ENCODE data around the gene CELF4.

The CELF4 gene

DNA sequence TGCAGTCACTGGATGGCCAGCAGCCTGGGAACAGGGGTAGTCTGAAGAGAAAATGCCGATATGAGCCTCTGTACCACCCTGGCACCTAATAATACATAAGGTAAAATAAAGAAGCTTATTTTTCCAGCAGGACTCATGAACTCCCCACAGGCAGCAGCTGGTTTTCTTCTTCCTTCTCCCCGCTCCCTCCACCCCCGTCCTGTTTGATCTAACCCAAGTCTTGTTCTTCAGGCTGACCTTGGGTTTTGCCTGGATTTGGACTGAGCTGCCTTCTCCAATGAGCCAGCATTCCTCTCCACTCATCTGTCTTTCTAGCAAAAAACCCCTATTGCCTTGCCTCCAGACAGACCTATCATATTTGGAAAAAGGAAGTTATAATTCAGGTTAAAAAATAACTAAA lies 111.8 kb downstream of the CELF4 start:
- TF ChIP-seq GATA2 (IDR thresholded peaks at IDR 0.05; ENCODE audit: low read depth, low read length) (no peak), GATA3 (IDR thresholded peaks at IDR 0.05; ENCODE audit: low read depth, low read length) (no peak)

GRCh38 chr18:37452682-37453385 lies 112.8 kb downstream of the CELF4 start:
- TF ChIP-seq GATA3 (IDR thresholded peaks at IDR 0.05; ENCODE audit: low read depth, low read length) = no peak
- no peak for TF ChIP-seq GATA2 (IDR thresholded peaks at IDR 0.05; ENCODE audit: low read depth, low read length)

- TF ChIP-seq GATA2 (IDR thresholded peaks at IDR 0.05; ENCODE audit: low read depth, low read length) = no peak; the same call in 1 of the 2 replicates
- TF ChIP-seq GATA3 (IDR thresholded peaks at IDR 0.05; ENCODE audit: low read depth, low read length) = no peak
These were observed 113.6 kb downstream of the CELF4 start for GRCh38 chr18:37452015-37452414.

- no peak for TF ChIP-seq GATA2 (IDR thresholded peaks at IDR 0.05; ENCODE audit: low read depth, low read length)
- no peak for TF ChIP-seq GATA3 (IDR thresholded peaks at IDR 0.05; ENCODE audit: low read depth, low read length)
These were observed 114.3 kb downstream of the CELF4 start for GRCh38 chr18:37451239-37451825.

DNA sequence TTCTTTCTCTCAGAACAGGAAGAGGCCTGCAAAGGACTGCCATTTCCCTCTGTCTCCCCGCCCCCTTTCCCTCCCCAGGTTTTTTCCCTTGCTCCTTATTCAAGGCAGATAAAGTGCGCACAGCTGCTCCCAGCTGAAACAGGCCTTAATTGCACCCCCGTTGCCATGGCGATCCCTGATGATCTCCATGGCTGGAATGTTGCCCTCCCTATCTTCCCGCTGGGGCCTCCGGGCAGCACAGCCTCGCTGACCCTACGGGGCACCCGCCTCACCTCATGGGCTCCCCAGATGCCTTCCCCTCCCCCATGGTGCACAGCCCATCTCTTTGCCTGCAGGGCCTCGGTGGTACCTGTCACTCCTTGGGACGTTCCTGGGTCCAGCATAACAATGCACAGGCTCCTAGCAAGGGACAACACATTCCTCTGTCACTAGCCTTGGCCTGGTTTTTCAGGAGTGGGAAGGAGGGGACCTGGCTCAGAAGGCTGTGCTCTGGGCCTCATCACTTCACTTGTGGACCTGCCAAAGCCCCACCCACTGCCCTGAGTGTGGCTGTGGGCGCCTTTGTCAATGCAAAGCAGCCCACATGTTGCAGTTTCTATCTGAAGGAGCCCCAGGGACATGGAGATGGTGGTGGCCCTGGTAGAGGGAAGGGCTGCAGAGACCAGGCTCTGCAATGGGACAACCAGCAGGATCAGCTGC lies 115.0 kb downstream of the CELF4 start:
- peak; percentile 69 for TF ChIP-seq GATA2 (IDR thresholded peaks at IDR 0.05; ENCODE audit: low read depth, low read length)
- TF ChIP-seq GATA3 (IDR thresholded peaks at IDR 0.05; ENCODE audit: low read depth, low read length) = no peak

DNA sequence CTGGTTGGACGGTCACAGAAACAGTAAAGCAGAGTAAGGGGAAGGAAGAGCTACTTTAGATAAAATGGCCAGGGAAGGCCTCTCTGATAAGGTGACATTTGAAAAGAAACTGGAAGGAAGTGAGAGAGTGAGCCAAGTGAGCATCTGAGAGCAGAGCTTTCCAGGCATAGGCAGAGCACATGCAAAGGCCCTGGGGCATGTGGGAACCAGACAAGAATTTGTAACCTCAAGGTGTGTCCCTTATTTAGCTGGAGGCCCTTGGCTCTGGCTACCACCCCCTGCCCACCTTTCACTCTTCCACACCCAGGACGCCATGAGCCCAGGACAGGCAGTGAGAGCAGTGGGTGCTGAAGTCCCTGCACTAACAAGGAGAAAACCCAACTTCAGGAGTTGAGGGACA lies 116.0 kb downstream of the CELF4 start:
- TF ChIP-seq GATA2 (IDR thresholded peaks at IDR 0.05; ENCODE audit: low read depth, low read length) (no peak), GATA3 (IDR thresholded peaks at IDR 0.05; ENCODE audit: low read depth, low read length) (no peak)

DNA sequence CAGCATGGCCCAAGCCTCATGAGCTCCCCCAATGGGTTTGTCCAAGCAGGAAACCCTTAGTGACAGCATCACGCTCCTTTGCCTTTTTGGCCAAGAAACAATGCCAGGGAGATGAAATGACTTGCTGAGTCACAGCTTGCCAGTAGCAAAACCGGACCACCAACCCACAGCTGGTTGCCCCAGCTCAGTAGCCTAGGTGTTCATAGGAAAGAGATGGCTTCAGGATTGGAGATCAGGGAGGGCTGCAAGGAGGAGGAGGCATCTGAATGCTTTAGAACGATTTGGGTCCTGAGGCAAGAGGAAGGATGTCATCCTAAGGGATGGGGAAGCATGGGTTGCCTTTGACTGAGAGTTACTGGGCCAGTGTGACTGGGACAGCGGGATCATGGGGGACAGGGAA lies 116.7 kb downstream of the CELF4 start:
- no peak for TF ChIP-seq GATA3 (IDR thresholded peaks at IDR 0.05; ENCODE audit: low read depth, low read length)

GRCh38 chr18:37447962-37448888 lies 117.4 kb downstream of the CELF4 start:
- TF ChIP-seq GATA3 (IDR thresholded peaks at IDR 0.05; ENCODE audit: low read depth, low read length) (no peak), GATA2 (IDR thresholded peaks at IDR 0.05; ENCODE audit: low read depth, low read length) (no peak)

DNA sequence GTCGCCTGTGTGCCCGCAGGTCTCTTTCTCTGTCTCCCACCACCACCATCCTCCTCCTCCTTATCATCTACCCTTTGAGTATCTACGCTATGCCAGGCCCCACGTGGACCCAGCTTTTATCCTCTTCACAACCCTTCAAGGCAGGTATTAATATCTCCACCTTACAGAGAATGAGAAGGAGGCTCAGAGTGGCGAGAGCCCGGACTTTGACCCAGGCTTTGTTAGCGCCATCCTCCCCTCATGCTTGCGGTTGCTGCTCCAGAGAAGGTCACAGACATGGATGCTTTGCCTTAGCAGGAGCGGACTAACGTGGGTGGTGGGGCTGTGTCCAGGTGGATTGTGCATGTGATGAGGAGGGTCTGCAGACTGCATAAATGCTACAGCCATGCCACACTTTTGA lies 119.8 kb downstream of the CELF4 start:
- TF ChIP-seq GATA2 (IDR thresholded peaks at IDR 0.05; ENCODE audit: low read depth, low read length) = no peak
- no peak for TF ChIP-seq GATA3 (IDR thresholded peaks at IDR 0.05; ENCODE audit: low read depth, low read length)

- TF ChIP-seq GATA2 (IDR thresholded peaks at IDR 0.05; ENCODE audit: low read depth, low read length) (no peak), GATA3 (IDR thresholded peaks at IDR 0.05; ENCODE audit: low read depth, low read length) (no peak)
These were observed 120.2 kb downstream of the CELF4 start for GRCh38 chr18:37445368-37445767.

- no peak for TF ChIP-seq GATA2 (IDR thresholded peaks at IDR 0.05; ENCODE audit: low read depth, low read length)
These were observed 122.1 kb downstream of the CELF4 start for GRCh38 chr18:37443325-37444055.

DNA sequence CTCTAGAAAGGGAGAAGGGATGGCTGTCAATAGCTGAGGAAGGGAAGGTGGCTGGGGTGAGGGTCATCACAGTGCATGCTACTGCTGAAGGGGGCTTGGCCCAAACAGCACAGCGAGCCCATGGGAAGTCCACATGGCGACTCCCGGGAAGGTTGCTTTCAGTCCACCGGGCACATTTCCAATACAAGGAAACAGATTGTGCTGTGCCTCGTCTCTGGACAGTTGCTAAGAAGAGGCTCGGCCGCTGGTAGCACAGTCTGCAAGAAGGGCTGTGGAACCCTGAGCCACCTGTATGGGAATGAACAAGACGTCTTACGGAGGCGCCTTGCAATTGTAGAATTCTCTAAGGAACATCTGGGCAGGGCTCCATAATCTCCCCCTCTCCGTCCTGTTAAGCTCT lies 123.1 kb downstream of the CELF4 start:
- TF ChIP-seq GATA3 (IDR thresholded peaks at IDR 0.05; ENCODE audit: low read depth, low read length) (no peak), GATA2 (IDR thresholded peaks at IDR 0.05; ENCODE audit: low read depth, low read length) (no peak)

- TF ChIP-seq GATA2 (IDR thresholded peaks at IDR 0.05; ENCODE audit: low read depth, low read length) = no peak
- TF ChIP-seq GATA3 (IDR thresholded peaks at IDR 0.05; ENCODE audit: low read depth, low read length) = no peak
These were observed 123.8 kb downstream of the CELF4 start for GRCh38 chr18:37441821-37442220.

Data from SH-SY5Y (cell line).